HEK293 (cell line): Measurements from ENCODE around the gene DR1.

ENCODE experiments used
- BCL6B ChIP-seq: fragments of 450-650 bp; formaldehyde crosslinking; IDR thresholded peaks from 2 replicates; pipeline ENCODE4 v1.5.1; 2017; ENCODE audit warnings: missing biosample characterization, missing genetic modification characterization
- CTCF ChIP-seq: fragments of 450-650 bp; formaldehyde crosslinking; IDR thresholded peaks from 2 replicates; pipeline ENCODE4 v1.5.1; 2016; ENCODE audit warnings: missing biosample characterization, missing genetic modification characterization
- ZBTB17 ChIP-seq: fragments of 450-650 bp; formaldehyde crosslinking; IDR thresholded peaks from 2 replicates; pipeline ENCODE4 v1.5.1; 2016; ENCODE audit warnings: missing biosample characterization, missing genetic modification characterization
- ZFP41 ChIP-seq: fragments of 450-650 bp; formaldehyde crosslinking; IDR thresholded peaks from 2 replicates; pipeline ENCODE4 v1.5.1; 2016; ENCODE audit warnings: missing biosample characterization, missing genetic modification characterization, borderline replicate concordance
- ZNF26 ChIP-seq: fragments of 450-650 bp; formaldehyde crosslinking; IDR thresholded peaks from 2 replicates; pipeline ENCODE4 v1.5.1; 2016; ENCODE audit warnings: missing biosample characterization, missing genetic modification characterization
- ZNF362 ChIP-seq: fragments of 450-650 bp; formaldehyde crosslinking; IDR thresholded peaks from 2 replicates; pipeline ENCODE4 v1.5.1; 2016; ENCODE audit warnings: missing biosample characterization, missing genetic modification characterization
- ZNF768 ChIP-seq: fragments of 450-650 bp; formaldehyde crosslinking; IDR thresholded peaks from 2 replicates; pipeline ENCODE4 v1.5.1; 2018; ENCODE audit warnings: missing biosample characterization, mild to moderate bottlenecking, missing genetic modification characterization
- ZNF791 ChIP-seq: fragments of 450-650 bp; formaldehyde crosslinking; IDR thresholded peaks from 2 replicates; pipeline ENCODE4 v1.5.1; 2016; ENCODE audit warnings: missing biosample characterization, missing genetic modification characterization
- ZNF843 ChIP-seq: fragments of 450-650 bp; formaldehyde crosslinking; IDR thresholded peaks from 2 replicates; pipeline ENCODE4 v1.5.1; 2016; ENCODE audit warnings: missing biosample characterization, missing genetic modification characterization
- TF ChIP-seq, protein P1 (sequence below): fragments of 450-650 bp; formaldehyde crosslinking; IDR thresholded peaks from 2 replicates; pipeline ENCODE4 v1.5.0; 2017; ENCODE audit warnings: missing biosample characterization, missing genetic modification characterization, borderline replicate concordance

DNA sequence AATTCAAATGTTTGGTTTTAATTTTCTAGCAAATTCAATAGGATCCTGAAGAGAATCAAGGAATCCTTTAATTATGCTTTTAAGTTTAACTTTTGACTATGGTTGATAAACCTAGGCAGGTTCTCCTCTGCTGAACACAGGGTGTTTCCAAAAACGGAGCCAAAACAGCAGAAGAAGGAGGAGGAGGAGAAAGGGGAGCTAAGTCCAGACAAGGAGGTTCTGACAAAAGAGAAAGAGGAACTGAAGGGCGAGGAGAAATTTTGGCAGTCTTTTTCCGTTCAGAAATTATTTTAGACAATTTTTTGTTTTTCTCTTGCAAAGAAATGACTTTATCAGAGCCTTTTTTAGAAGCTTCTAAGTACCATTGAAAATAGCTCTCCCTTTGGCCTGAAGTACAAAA lies 69.0 kb downstream of the DR1 start:
- TF ChIP-seq CTCF (no peak), ZNF26 (no peak), ZNF791 (tag by site-specific recombination) (no peak), ZBTB17 (tag by site-specific recombination) (no peak), ZFP41 (tag by site-specific recombination) (no peak), ZNF362 (tag by site-specific recombination) (no peak), ZNF768 (tag by site-specific recombination) (no peak), BCL6B (tag by site-specific recombination) (no peak), ZNF843 (tag by site-specific recombination) (no peak)
- TF ChIP-seq, protein P1, sequence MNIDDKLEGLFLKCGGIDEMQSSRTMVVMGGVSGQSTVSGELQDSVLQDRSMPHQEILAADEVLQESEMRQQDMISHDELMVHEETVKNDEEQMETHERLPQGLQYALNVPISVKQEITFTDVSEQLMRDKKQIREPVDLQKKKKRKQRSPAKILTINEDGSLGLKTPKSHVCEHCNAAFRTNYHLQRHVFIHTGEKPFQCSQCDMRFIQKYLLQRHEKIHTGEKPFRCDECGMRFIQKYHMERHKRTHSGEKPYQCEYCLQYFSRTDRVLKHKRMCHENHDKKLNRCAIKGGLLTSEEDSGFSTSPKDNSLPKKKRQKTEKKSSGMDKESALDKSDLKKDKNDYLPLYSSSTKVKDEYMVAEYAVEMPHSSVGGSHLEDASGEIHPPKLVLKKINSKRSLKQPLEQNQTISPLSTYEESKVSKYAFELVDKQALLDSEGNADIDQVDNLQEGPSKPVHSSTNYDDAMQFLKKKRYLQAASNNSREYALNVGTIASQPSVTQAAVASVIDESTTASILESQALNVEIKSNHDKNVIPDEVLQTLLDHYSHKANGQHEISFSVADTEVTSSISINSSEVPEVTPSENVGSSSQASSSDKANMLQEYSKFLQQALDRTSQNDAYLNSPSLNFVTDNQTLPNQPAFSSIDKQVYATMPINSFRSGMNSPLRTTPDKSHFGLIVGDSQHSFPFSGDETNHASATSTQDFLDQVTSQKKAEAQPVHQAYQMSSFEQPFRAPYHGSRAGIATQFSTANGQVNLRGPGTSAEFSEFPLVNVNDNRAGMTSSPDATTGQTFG (tag by site-specific recombination): no peak
